Stimulated activated CD4-positive, alpha-beta T cell treated with anti-CD3 and anti-CD28 coated beads, Interleukin-12 subunit alpha, Interleukin-12 subunit beta, amount 100 ng/mL, for 48 hours (primary cell): Measurements from ENCODE around the gene LDLR.

Experiments used
- DNase-seq, 3 donors: peaks; one replicate each; pipeline ENCODE4 v3.0.0-alpha.2; 2020; ENCODE audit warnings: low read depth in 2 of 3, low spot score in 1 of 3

The LDLR gene

GRCh38 chr19:11089254-11090013 lies at the start of gene LDLR:
LDLR (plus strand) TSS chr19:11089463; CDS start chr19:11089549, 86 bp downstream.
- DNase-seq, result peak; percentile 70 to 79 (median 76)

GRCh38 chr19:11041194-11041593 lies 48.1 kb upstream of the LDLR start:
- no peak for DNase-seq

GRCh38 chr19:11041966-11042627 lies 47.2 kb upstream of the LDLR start:
- no peak for DNase-seq

- no peak for DNase-seq
Measured at GRCh38 chr19:11044431-11044830, 44.8 kb upstream of the LDLR start.

GRCh38 chr19:11045536-11045935 lies 43.7 kb upstream of the LDLR start:
- DNase-seq, result no peak

- DNase-seq, result no peak
Measured at GRCh38 chr19:11046605-11047354, 42.5 kb upstream of the LDLR start.

- no peak for DNase-seq
Measured at GRCh38 chr19:11047866-11048265, 41.4 kb upstream of the LDLR start.

- no peak for DNase-seq
Measured at GRCh38 chr19:11050323-11051114, 38.7 kb upstream of the LDLR start.

GRCh38 chr19:11053817-11054195 lies 35.5 kb upstream of the LDLR start:
- no peak for DNase-seq

GRCh38 chr19:11054200-11054599 lies 35.1 kb upstream of the LDLR start:
- no peak for DNase-seq

GRCh38 chr19:11054628-11055027 lies 34.6 kb upstream of the LDLR start:
- no peak for DNase-seq

- no peak for DNase-seq
Measured at GRCh38 chr19:11058246-11059030, 30.8 kb upstream of the LDLR start.

- no peak for DNase-seq
Measured at GRCh38 chr19:11059511-11060358, 29.5 kb upstream of the LDLR start.

GRCh38 chr19:11061952-11062351 lies 27.3 kb upstream of the LDLR start:
- no peak for DNase-seq

GRCh38 chr19:11063434-11063833 lies 25.8 kb upstream of the LDLR start:
- no peak for DNase-seq

GRCh38 chr19:11064831-11065303 lies 24.4 kb upstream of the LDLR start:
- no peak for DNase-seq

- DNase-seq, result no peak
Measured at GRCh38 chr19:11066326-11066725, 22.9 kb upstream of the LDLR start.

- DNase-seq, result no peak
Measured at GRCh38 chr19:11067356-11068113, 21.7 kb upstream of the LDLR start.

GRCh38 chr19:11069561-11069960 lies 19.7 kb upstream of the LDLR start:
- no peak for DNase-seq
